Measurements from ENCODE around the gene IL18BP. TPM values are rescaled to one million over a fixed set of nuclear protein-coding genes. Genes with fewer than 3 reads are reported as not detected.

The IL18BP gene
- total and polyA plus RNA-seq, 2 donors (not counting 1 experiment from before 2014, with no cell fraction given), result 25.9 to 37.3 TPM

GRCh38 chr11:72004515-72005346, 6.0 kb downstream of the IL18BP start:
- Histone ChIP-seq H3K79me2 (ENCODE audit: control insufficient read depth, insufficient read depth, low read length) (peaks cover 6% of the 10 kb centered on the region), H3K27me3 (replicated peaks in 1 of 4; ENCODE audit: control extremely low read depth in 1 of 4, control insufficient read depth in 3 of 4, insufficient read depth in 4 of 4, low read length in 3 of 4) (no peaks in the 10 kb centered on the region), H3K4me3 (ENCODE audit: control extremely low read depth in 1 of 5, extremely low read depth in 1 of 5, insufficient read depth in 1 of 5, low read depth in 2 of 5, low read length in 4 of 5) (no peak overlapping the region), H3K9ac (ENCODE audit: low read length) (no peak overlapping the region), H3K36me3 (replicated peaks in 1 of 2; ENCODE audit: control extremely low read depth in 1 of 2, control insufficient read depth in 1 of 2, extremely low read depth in 1 of 2, insufficient read depth in 2 of 2, low read length in 1 of 2) (peaks cover 2 to 90% of the 10 kb centered on the region in 2 experiments), H3K27ac (ENCODE audit: low read length in 2 of 2) (no peak overlapping the region), H4K20me1 (ENCODE audit: control insufficient read depth, insufficient read depth, low read length, poor library complexity, severe bottlenecking) (peaks cover 12% of the 10 kb centered on the region), H3K4me1 (ENCODE audit: control insufficient read depth in 2 of 2, insufficient read depth in 2 of 2, low read length in 2 of 2) (peaks cover under 1 to 5% of the 10 kb centered on the region in 2 donors), H3K9me3 (ENCODE audit: control extremely low read depth in 1 of 3, control insufficient read depth in 2 of 3, insufficient read depth in 1 of 3, low read length in 2 of 3) (no peaks in the 10 kb centered on the region), H3K4me2 (replicated peaks; ENCODE audit: low read depth, low read length, poor library complexity, severe bottlenecking) (no peak overlapping the region), H2AFZ (ENCODE audit: insufficient read depth, low read depth, low read length, poor library complexity, severe bottlenecking) (no peak overlapping the region)
- Mint-ChIP-seq H3K4me3 (no peak overlapping the region), H3K9me3 (ENCODE audit: insufficient read depth) (no peaks in the 10 kb centered on the region), H3K27me3 (no peaks in the 10 kb centered on the region), H3K4me1 (peaks cover 14% of the 10 kb centered on the region), H3K27ac (peak overlapping the region; percentile 34)
- 81% methylated on average over 14 of the region's 16 CpGs for WGBS (ENCODE audit: insufficient coverage)
- CTCF ChIA-PET, result interaction anchor here (1.1 to 1.5 kb wide), 2 partner anchors 11 to 26 kb away, joined by 3 to 4 read pairs; no protein-coding TSS in a partner anchor
- no peak for DNase-seq
- POLR2A ChIA-PET, result no interaction called here
- TF ChIP-seq, protein P1, sequence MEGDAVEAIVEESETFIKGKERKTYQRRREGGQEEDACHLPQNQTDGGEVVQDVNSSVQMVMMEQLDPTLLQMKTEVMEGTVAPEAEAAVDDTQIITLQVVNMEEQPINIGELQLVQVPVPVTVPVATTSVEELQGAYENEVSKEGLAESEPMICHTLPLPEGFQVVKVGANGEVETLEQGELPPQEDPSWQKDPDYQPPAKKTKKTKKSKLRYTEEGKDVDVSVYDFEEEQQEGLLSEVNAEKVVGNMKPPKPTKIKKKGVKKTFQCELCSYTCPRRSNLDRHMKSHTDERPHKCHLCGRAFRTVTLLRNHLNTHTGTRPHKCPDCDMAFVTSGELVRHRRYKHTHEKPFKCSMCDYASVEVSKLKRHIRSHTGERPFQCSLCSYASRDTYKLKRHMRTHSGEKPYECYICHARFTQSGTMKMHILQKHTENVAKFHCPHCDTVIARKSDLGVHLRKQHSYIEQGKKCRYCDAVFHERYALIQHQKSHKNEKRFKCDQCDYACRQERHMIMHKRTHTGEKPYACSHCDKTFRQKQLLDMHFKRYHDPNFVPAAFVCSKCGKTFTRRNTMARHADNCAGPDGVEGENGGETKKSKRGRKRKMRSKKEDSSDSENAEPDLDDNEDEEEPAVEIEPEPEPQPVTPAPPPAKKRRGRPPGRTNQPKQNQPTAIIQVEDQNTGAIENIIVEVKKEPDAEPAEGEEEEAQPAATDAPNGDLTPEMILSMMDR (IDR thresholded peaks at IDR 0.05), result no peak
- TF ChIP-seq EZH2 (IDR thresholded peaks at IDR 0.05; ENCODE audit: borderline replicate concordance, insufficient read depth, low read depth, low read length, poor library complexity, severe bottlenecking), result no peak
- intact Hi-C loops (cut with micrococcal nuclease), result no loop called here
- ATAC-seq (ENCODE audit: low read depth), result no peak

Data from B cell (primary cell).